Gastroesophageal sphincter (tissue), 3 donors: ENCODE data around the gene MED25.

Source experiments
- EP300 ChIP-seq: sonication (generic); formaldehyde crosslinking; IDR thresholded peaks from one replicate; pipeline ENCODE4 v1.6.1; 2017; ENCODE audit warnings: antibody characterized with exemption, mild to moderate bottlenecking
- POLR2AphosphoS5 ChIP-seq: sonication (generic); formaldehyde crosslinking; IDR thresholded peaks from one replicate; pipeline ENCODE4 v1.6.1; 2017; ENCODE audit warnings: antibody characterized with exemption
- TF ChIP-seq, protein P1 (sequence below), 4 experiments: fragments of 200-600 bp in 2 of 4; fragments of 450-650 bp in 2 of 4; sonication (generic) in 1 of 4; IDR thresholded peaks; one replicate each; pipeline ENCODE4 v1.5.1; 2017 to 2019; ENCODE audit warnings: antibody characterized with exemption in 4 of 4, mild to moderate bottlenecking in 2 of 4, moderate library complexity in 2 of 4

DNA sequence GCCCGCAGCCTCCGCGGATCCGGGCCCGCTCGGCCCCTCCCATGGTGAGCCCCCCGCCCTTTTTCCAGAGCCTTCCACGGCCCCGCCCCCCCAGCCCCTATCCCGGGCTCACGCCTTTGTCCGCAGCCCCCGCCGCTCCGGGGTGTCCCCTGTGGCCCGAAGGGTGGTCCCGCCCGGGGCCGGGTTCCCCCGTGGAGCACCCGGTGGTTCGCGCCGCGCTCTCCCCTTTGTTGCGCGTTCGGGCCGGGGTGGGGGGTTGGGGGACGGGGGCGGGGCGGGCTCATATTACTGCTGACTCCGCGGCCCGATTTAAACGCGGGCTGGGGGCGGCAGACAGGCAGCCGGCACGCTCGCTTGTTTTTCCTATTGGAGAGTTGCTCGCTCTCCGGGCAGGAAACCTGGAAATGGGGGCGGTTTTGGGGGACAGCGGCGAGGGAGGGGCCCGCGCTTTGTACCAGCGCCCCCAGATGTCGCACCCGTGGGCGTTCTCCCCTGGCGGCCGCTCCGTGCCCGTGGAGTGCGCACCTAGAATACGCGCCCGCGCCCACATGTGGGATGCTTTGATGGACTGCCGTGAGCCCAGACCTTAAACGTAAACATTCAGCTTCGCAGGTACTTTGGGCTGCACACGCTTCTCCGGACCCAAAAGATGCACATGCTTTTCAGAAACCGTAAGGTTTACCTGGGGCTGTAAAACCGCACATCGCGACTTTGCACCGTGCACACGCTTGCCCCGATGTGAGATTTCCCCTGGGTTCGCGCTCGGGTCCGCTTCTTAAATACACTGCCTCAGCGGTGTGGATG is 33.6 kb downstream of the MED25 start:
- TF ChIP-seq POLR2AphosphoS5, result no peak
- TF ChIP-seq, protein P1, sequence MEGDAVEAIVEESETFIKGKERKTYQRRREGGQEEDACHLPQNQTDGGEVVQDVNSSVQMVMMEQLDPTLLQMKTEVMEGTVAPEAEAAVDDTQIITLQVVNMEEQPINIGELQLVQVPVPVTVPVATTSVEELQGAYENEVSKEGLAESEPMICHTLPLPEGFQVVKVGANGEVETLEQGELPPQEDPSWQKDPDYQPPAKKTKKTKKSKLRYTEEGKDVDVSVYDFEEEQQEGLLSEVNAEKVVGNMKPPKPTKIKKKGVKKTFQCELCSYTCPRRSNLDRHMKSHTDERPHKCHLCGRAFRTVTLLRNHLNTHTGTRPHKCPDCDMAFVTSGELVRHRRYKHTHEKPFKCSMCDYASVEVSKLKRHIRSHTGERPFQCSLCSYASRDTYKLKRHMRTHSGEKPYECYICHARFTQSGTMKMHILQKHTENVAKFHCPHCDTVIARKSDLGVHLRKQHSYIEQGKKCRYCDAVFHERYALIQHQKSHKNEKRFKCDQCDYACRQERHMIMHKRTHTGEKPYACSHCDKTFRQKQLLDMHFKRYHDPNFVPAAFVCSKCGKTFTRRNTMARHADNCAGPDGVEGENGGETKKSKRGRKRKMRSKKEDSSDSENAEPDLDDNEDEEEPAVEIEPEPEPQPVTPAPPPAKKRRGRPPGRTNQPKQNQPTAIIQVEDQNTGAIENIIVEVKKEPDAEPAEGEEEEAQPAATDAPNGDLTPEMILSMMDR (IDR thresholded peaks at IDR 0.05), result no peak
- TF ChIP-seq EP300, result no peak
